Ectodermal cell (in vitro differentiated cells): ENCODE measurements around the gene KRT3.
"Not testable (repeated sequence)": the region's sequence is repeated elsewhere in the genome, so short reads cannot be mapped to it uniquely, and the experiment has no call there.

Experiments
- H3K27ac ChIP-seq: 2 replicates; pipeline ENCODE4 v1.7.0; 2013; ENCODE audit warnings: mild to moderate bottlenecking, low read depth, low read length; ENCODE audit not compliant: insufficient read depth, poor library complexity, severe bottlenecking
- H3K27me3 ChIP-seq: 2 replicates; pipeline ENCODE4 v1.7.0; 2013; ENCODE audit warnings: mild to moderate bottlenecking, low read length; ENCODE audit not compliant: insufficient read depth, control insufficient read depth, poor library complexity, severe bottlenecking
- H3K36me3 ChIP-seq: one replicate; pipeline ENCODE4 v1.7.0; 2013; ENCODE audit warnings: low read length; ENCODE audit not compliant: control insufficient read depth, insufficient read depth
- H3K4me1 ChIP-seq: one replicate; pipeline ENCODE4 v1.7.0; 2013; ENCODE audit warnings: low read length; ENCODE audit not compliant: control insufficient read depth, insufficient read depth
- H3K4me3 ChIP-seq: 2 replicates; pipeline ENCODE4 v1.7.0; 2013; ENCODE audit warnings: low read depth, low read length, control low read depth; ENCODE audit not compliant: insufficient read depth
- H3K9me3 ChIP-seq: 2 replicates; pipeline ENCODE4 v1.7.0; 2013; ENCODE audit warnings: mild to moderate bottlenecking, low read length, moderate library complexity; ENCODE audit not compliant: control insufficient read depth
- WGBS, 2 experiments: methylation state at CpG; one replicate each; pipeline ENCODE4 v1.1.7; 2013; ENCODE audit warnings: missing lambda C conversion rate in 2 of 2; 5-methylcytosine and 5-hydroxymethylcytosine counted together

KRT3 gene

DNA sequence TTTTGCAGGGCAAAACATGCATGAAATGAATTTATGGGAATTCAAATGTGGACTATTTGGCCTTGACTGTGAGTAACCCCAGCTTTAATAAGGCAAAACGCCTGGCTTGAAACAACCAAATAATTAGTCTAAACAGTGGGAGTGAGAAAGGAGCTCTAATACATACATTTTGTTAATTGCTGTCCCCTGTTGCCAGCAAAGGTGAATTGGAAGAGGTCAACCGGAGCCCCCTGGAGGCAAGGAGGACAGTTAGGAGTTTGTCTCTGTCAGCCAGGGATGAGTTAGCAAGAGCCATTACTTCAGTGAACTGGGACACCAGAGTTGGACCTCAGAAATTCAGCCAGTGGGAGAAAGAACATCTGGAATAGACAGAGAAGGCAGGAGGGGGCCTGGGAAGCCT is 36.2 kb downstream of the KRT3 start:
- no peak overlapping the region for H3K27ac ChIP-seq
- 73 to 77% methylated on average over 2 of the region's 2 CpGs for WGBS, 2 experiments
- no peaks in the 10 kb centered on the region for H3K4me1 ChIP-seq
- no peaks in the 10 kb centered on the region for H3K9me3 ChIP-seq
- no peak overlapping the region for H3K4me3 ChIP-seq
- H3K36me3 ChIP-seq: no peaks in the 10 kb centered on the region
- peaks cover 6% of the 10 kb centered on the region for H3K27me3 ChIP-seq

DNA sequence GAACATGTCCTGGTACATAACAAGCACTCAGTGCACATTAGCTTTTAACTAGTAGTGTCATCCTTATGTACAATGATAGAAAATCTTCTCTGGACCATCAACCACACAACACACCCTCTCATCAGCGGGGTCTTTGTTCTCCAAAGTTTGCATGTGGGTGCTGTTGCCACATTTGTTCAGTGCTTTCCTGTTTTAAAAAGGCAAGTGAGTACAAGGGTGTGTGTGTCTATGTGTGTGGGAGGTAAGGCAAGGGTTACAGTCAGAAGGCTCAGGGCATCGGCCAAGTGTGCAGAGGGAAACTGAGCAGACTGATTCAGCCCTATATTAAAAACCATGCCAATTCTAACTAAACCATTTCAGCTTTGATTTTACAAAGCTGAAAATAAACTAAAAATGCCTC is 36.7 kb downstream of the KRT3 start:
- no peak overlapping the region for H3K27ac ChIP-seq
- H3K4me3 ChIP-seq: no peak overlapping the region
- no peaks in the 10 kb centered on the region for H3K36me3 ChIP-seq
- no peaks in the 10 kb centered on the region for H3K9me3 ChIP-seq
- 47 to 53% methylated on average over 2 of the region's 2 CpGs for WGBS, 2 experiments
- peaks cover 6% of the 10 kb centered on the region for H3K27me3 ChIP-seq
- H3K4me1 ChIP-seq: no peaks in the 10 kb centered on the region

DNA sequence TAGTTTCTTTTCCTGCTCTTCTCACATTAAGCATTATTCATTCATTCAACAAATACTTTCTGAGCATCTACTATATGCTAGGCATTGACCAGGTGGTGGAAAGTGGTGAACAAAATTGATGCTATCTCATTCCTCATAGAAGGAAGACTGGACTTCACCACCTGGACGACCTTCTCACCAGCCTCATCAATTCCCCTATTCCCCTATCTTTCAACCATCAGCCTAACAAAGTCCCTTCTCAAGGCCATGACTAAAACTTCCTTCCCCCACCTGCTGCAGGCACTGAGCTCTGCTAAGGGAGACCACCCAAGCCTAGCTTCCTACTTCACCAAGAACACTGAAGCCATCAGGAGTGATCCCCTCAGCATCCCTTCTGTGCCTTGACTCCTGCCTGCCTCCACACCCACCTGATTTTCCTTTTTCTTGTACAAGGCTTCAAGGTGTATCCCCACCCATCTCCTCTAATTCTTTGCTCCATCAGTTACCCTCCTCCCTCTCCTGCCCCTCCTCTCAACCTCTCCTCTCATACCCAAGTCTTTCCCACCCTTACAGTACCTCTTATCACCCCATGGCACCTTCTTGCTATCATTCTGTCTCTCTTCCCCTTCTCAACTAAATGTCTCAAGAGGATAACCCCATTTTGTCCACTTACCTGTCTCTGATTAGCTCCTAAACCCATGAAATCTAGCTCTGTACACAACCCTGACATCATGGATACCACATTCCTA is 38.3 kb downstream of the KRT3 start:
- 30 to 32% methylated on average over 1 of the region's 1 CpG for WGBS, 2 experiments
- no peak overlapping the region for H3K4me3 ChIP-seq
- H3K27ac ChIP-seq: no peak overlapping the region
- no peaks in the 10 kb centered on the region for H3K9me3 ChIP-seq
- H3K4me1 ChIP-seq: no peaks in the 10 kb centered on the region
- H3K36me3 ChIP-seq: no peaks in the 10 kb centered on the region
- H3K27me3 ChIP-seq: peaks cover 6% of the 10 kb centered on the region

DNA sequence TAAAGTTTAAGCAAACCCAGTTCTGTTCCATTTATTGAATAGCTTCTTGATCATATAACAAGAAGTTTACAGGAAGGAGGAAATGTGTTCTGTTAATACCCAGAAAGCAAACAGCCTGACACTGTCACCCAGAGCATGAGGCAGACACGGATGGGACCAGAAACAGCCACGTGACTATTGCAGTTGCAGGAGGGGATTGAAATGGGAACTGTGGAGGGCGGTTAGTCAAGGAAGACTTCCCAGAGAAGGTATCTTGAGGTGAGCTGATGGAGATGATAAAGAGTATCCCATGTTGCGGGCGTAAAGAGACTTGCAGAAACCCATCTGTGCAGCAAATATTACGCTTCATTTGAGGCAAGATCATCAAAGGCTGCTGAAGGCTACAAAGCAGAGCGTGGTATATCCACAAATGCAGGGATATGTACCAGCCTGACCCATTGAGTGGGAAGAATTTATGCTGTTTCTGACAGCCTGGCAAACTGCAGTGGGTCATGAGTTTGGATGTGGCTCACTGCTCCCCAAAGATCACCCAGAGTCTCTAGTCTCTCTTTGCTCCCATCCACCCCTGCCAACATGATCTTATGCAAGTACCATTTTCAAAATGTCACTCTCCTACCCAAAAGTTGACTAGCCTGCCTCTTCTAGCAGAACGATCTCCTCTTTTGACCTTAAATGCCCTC is 39.5 kb downstream of the KRT3 start:
- Histone ChIP-seq H3K4me1 (no peaks in the 10 kb centered on the region), H3K27me3 (peaks cover 12% of the 10 kb centered on the region), H3K4me3 (no peak overlapping the region), H3K27ac (no peak overlapping the region), H3K9me3 (no peaks in the 10 kb centered on the region), H3K36me3 (no peaks in the 10 kb centered on the region)
- 87 to 89% methylated on average over 8 of the region's 8 CpGs for WGBS, 2 experiments

DNA sequence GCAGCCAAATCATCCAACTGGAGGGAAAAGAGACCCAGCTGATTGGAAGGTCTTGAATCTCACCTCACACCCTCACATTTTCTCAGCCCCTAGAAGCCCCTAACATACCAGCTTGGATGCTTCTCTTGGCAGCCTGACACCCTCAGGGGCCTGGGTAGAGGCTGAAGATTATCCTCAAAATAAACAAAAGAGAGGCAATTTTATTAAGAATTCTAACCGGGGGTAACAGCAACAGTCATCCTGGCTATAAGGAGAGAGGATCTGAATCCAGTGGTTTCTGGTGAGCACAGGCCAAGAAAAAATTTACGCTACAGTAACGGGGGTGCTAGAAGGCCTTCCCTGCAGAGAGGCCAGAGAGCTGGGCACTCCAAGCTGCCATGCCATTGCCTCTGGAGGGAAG is 40.4 kb downstream of the KRT3 start:
- Histone ChIP-seq H3K27ac (no peak overlapping the region), H3K4me1 (no peaks in the 10 kb centered on the region), H3K9me3 (no peaks in the 10 kb centered on the region), H3K36me3 (no peaks in the 10 kb centered on the region), H3K4me3 (no peak overlapping the region), H3K27me3 (peaks cover 15% of the 10 kb centered on the region)
- 92 to 93% methylated on average over 3 of the region's 3 CpGs for WGBS, 2 experiments

DNA sequence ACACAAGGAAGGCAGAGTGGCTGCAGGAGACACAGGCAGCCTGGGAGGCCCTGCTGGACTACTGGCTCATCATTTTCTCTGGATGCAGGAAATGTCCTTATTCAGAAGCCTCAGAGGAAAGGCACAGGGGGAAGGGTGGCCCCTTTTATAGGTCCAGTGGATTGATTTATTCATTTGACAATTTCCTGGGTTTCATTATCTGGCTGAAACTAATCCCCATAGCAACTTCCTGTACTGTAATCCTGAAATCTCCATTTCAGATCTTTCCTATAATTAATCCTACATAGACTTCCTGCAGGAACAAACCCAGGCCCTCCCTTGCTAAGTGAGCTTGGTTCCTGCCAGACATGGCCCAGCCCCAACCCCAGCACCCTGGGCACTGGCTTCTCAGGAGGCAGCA is 41.8 kb downstream of the KRT3 start:
- Histone ChIP-seq H3K9me3 (no peaks in the 10 kb centered on the region), H3K4me3 (no peak overlapping the region), H3K27me3 (peaks cover 15% of the 10 kb centered on the region)

DNA sequence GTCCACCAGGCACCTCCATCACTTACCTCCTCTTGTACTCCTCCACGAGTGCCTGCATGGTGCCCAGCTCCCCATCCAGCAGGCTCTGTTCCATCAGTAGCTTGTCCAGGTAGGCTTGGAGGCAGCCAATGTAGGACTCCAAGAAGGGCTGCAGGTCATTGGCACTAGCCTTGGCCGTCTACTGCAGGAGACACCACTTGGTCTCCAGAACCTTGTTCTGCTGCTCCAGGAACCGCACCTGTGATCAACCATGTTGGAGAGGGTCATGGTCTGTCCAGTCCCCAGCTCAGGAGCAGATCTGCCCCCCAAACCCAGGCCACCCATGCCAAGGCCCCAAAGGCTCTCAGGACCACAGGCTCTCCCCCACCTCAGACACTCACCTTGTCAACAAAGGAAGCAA is 42.6 kb downstream of the KRT3 start:
- Histone ChIP-seq H3K4me1 (no peaks in the 10 kb centered on the region), H3K27ac (no peak overlapping the region), H3K27me3 (peaks cover 15% of the 10 kb centered on the region), H3K36me3 (no peaks in the 10 kb centered on the region), H3K4me3 (no peak overlapping the region), H3K9me3 (no peaks in the 10 kb centered on the region)
- 81 to 95% methylated on average over 3 of the region's 3 CpGs for WGBS, 2 experiments

More for the DNA sequence above, 41.8 kb downstream of the KRT3 start:
- Histone ChIP-seq H3K27ac (no peak overlapping the region), H3K36me3 (no peaks in the 10 kb centered on the region), H3K4me1 (no peaks in the 10 kb centered on the region)

DNA sequence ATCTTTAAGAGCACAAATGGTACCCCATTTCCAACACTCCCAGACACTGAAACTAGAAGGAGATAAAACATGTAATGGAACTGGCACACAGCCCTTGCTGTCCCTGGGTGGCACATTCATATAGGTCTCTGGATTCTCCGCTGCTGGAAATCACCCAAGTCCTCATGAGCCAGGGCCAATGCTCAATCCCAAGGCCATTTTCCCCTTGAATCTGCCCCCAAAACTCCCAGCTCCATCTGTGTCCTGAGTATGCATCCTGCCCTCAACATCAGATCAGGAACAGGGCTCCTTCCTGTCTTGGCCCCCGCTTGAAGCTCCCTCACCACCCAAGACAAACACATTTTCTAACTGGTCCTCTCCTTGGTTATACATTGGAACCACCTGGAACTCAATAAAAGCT is 43.4 kb downstream of the KRT3 start:
- no peak overlapping the region for H3K4me3 ChIP-seq
- no peak overlapping the region for H3K27ac ChIP-seq
- H3K4me1 ChIP-seq: no peaks in the 10 kb centered on the region
- H3K36me3 ChIP-seq: no peaks in the 10 kb centered on the region
- no peaks in the 10 kb centered on the region for H3K9me3 ChIP-seq
- H3K27me3 ChIP-seq: peaks cover 9% of the 10 kb centered on the region
- WGBS, 2 experiments: 78 to 82% methylated on average over 2 of the region's 2 CpGs

DNA sequence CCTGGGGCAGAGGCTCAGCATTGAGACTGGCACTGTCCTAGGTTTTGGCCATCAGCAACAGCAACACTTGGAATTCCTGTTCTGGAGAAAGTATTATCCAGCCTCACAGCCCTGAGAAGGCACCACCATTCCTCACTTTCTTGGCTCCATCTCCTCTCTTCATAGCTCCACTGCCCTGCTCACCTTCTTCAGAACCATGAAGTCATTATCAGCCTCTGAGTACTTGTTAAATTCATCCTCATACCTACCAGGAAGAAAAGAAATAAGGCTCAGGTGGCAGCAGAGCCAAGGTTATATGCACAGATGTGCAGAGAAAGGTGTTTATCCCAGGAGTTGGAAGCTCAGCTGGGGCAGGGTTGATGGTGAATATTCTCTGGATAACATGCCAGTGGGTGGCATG is 44.1 kb downstream of the KRT3 start:
- no peaks in the 10 kb centered on the region for H3K9me3 ChIP-seq
- H3K4me3 ChIP-seq: no peak overlapping the region
- H3K27me3 ChIP-seq: peaks cover 9% of the 10 kb centered on the region
- no peaks in the 10 kb centered on the region for H3K36me3 ChIP-seq
- H3K27ac ChIP-seq: no peak overlapping the region
- H3K4me1 ChIP-seq: no peaks in the 10 kb centered on the region

DNA sequence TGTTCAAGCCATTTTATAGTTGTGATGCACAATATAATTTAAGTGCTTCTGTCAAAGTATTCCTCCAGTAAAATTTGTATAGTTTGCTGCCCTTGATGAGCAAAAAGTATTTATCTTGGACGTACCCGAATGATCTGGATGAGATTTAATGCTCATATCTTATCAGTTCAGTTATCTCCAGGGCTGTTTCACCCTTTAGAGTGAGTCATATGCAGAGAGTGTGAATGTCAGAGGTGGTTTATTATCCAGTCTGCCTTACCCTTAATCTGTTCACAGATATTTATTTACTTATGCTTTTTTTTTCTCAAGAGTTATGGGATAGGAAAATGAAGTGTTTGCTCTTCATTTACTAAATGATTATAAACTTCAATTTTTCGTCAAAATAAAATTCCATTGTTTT is 45.4 kb downstream of the KRT3 start:
- 90 to 94% methylated on average over 2 to 3 of the region's 3 CpGs for WGBS, 2 experiments

More for the DNA sequence above, 45.4 kb downstream of the KRT3 start:
- H3K4me3 ChIP-seq, H3K27ac ChIP-seq, H3K9me3 ChIP-seq, H3K4me1 ChIP-seq, H3K36me3 ChIP-seq: not testable (repeated sequence)
- peaks cover 16% of the 10 kb centered on the region for H3K27me3 ChIP-seq
